ENCODE results near the gene MALRD1. TPM values are rescaled to one million over a fixed set of nuclear protein-coding genes. Genes with fewer than 3 reads are reported as not detected.

MALRD1 gene
- total RNA-seq, 1 experiment from 2014 or later: 0.86 TPM

DNA sequence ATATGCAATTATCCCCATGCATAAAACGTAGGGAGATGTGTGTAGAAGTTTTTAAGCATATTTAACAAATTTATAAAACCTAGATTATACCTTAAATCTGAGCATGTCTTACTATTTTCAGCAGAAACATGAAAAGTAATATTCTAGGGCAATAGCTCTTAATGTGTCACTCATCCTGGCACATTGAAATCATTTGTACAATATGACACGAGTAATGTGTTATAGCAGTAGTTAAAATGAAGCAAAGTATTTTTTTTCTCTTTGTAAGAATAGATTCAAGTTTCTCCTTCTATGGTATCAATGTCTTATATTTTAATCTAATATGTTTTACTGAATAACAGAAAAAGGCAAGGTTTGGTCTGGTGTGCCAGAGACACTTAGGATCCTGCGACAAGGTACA lies 492.7 kb downstream of the MALRD1 start:
- ChIA-PET CTCF (no interaction called here), POLR2A (ENCODE audit: low non-redundant PET) (no interaction called here)
- TF ChIP-seq EZH2 (IDR thresholded peaks at IDR 0.05; ENCODE audit: borderline replicate concordance, low read depth, low read length, poor library complexity, severe bottlenecking): no peak
- TF ChIP-seq CTCF (conservative IDR thresholded peaks at IDR 0.05; ENCODE audit: low read depth, low read length): no peak
- H3K27ac ChIP-seq (ENCODE audit: low read depth, low read length, poor library complexity, severe bottlenecking): no peak overlapping the region
- intact Hi-C loops (cut with micrococcal nuclease; ENCODE audit: unreplicated experiment): no loop called here
- H3K27me3 ChIP-seq (replicated peaks; ENCODE audit: insufficient read depth, low read depth, low read length, poor library complexity): no peaks in the 10 kb centered on the region
- no peaks in the 10 kb centered on the region for H3K4me1 ChIP-seq (ENCODE audit: insufficient read depth, low read length, poor library complexity, severe bottlenecking)
- no peak overlapping the region for H3K4me3 ChIP-seq (ENCODE audit: low read depth, low read length, poor library complexity, severe bottlenecking)
- no peak for DNase-seq (ENCODE audit: low spot score)
- no TSS peak for BruUV-seq (replicated peaks)
- no peaks in the 10 kb centered on the region for H3K36me3 ChIP-seq (ENCODE audit: insufficient read depth, low read length, poor library complexity, severe bottlenecking)
- no peaks in the 10 kb centered on the region for H3K9me3 ChIP-seq (ENCODE audit: low read depth, low read length, poor library complexity, severe bottlenecking)

GRCh38 chr10:19546224-19546623 lies 497.6 kb downstream of the MALRD1 start:
- H3K4me3 ChIP-seq (ENCODE audit: low read depth, low read length, poor library complexity, severe bottlenecking): no peak overlapping the region
- H3K27me3 ChIP-seq (replicated peaks; ENCODE audit: insufficient read depth, low read depth, low read length, poor library complexity): no peaks in the 10 kb centered on the region
- DNase-seq (ENCODE audit: low spot score): no peak
- no peak overlapping the region for H3K27ac ChIP-seq (ENCODE audit: low read depth, low read length, poor library complexity, severe bottlenecking)
- intact Hi-C loops (cut with micrococcal nuclease; ENCODE audit: unreplicated experiment): no loop called here
- TF ChIP-seq EZH2 (IDR thresholded peaks at IDR 0.05; ENCODE audit: borderline replicate concordance, low read depth, low read length, poor library complexity, severe bottlenecking) (no peak), CTCF (conservative IDR thresholded peaks at IDR 0.05; ENCODE audit: low read depth, low read length) (no peak)
- H3K9me3 ChIP-seq (ENCODE audit: low read depth, low read length, poor library complexity, severe bottlenecking): no peaks in the 10 kb centered on the region
- no peaks in the 10 kb centered on the region for H3K36me3 ChIP-seq (ENCODE audit: insufficient read depth, low read length, poor library complexity, severe bottlenecking)
- no TSS peak for BruUV-seq (replicated peaks)
- H3K4me1 ChIP-seq (ENCODE audit: insufficient read depth, low read length, poor library complexity, severe bottlenecking): no peaks in the 10 kb centered on the region
- POLR2A ChIA-PET (ENCODE audit: low non-redundant PET): no interaction called here
- CTCF ChIA-PET: no interaction called here

DNA sequence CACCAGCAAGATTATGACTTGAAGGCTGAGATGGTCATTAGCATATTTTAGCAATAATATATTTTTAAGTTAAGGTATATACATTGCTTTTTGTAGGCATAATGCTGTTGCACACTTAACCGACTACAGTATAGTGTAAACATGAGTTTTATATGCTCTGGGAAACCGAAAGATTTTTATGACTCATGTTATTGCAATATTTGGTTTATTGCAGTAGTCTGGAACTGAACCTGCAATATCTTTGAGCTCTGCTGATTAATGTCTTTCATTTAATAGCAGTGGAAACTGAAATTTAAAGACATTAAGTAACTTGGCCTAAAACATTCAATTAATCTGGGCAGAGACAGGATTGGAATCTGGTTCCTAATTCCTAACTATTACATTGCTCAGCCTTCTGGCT lies 500.9 kb downstream of the MALRD1 start:
- H3K36me3 ChIP-seq (ENCODE audit: insufficient read depth, low read length, poor library complexity, severe bottlenecking): no peaks in the 10 kb centered on the region
- BruUV-seq (replicated peaks): no TSS peak
- no peak for DNase-seq (ENCODE audit: low spot score)
- H3K9me3 ChIP-seq (ENCODE audit: low read depth, low read length, poor library complexity, severe bottlenecking): no peaks in the 10 kb centered on the region
- TF ChIP-seq EZH2 (IDR thresholded peaks at IDR 0.05; ENCODE audit: borderline replicate concordance, low read depth, low read length, poor library complexity, severe bottlenecking): no peak
- TF ChIP-seq CTCF (conservative IDR thresholded peaks at IDR 0.05; ENCODE audit: low read depth, low read length): no peak
- no peaks in the 10 kb centered on the region for H3K4me1 ChIP-seq (ENCODE audit: insufficient read depth, low read length, poor library complexity, severe bottlenecking)
- H3K4me3 ChIP-seq (ENCODE audit: low read depth, low read length, poor library complexity, severe bottlenecking): no peak overlapping the region
- ChIA-PET CTCF (no interaction called here), POLR2A (ENCODE audit: low non-redundant PET) (no interaction called here)
- intact Hi-C loops (cut with micrococcal nuclease; ENCODE audit: unreplicated experiment): no loop called here
- no peaks in the 10 kb centered on the region for H3K27me3 ChIP-seq (replicated peaks; ENCODE audit: insufficient read depth, low read depth, low read length, poor library complexity)
- no peak overlapping the region for H3K27ac ChIP-seq (ENCODE audit: low read depth, low read length, poor library complexity, severe bottlenecking)

Measured in A673 (cell line).